GM21528 (cell line): Measurements from ENCODE around the gene ASB10.

Source experiments
- ATAC-seq: cut with Tn5 transposase; IDR thresholded peaks from one replicate; pipeline ENCODE4 v1.9.1; 2021; ENCODE audit warnings: mild to moderate bottlenecking, moderate library complexity; ENCODE audit not compliant: unreplicated experiment, low FRiP score

The ASB10 gene

GRCh38 chr7:151168003-151168786 lies 18.9 kb downstream of the ASB10 start:
- ATAC-seq: no peak

GRCh38 chr7:151167197-151167961 lies 19.7 kb downstream of the ASB10 start, which contains the start of gene GBX1:
GBX1 (minus strand) TSS chr7:151167694; CDS start chr7:151167548, 146 bp downstream.
- no peak for ATAC-seq

DNA sequence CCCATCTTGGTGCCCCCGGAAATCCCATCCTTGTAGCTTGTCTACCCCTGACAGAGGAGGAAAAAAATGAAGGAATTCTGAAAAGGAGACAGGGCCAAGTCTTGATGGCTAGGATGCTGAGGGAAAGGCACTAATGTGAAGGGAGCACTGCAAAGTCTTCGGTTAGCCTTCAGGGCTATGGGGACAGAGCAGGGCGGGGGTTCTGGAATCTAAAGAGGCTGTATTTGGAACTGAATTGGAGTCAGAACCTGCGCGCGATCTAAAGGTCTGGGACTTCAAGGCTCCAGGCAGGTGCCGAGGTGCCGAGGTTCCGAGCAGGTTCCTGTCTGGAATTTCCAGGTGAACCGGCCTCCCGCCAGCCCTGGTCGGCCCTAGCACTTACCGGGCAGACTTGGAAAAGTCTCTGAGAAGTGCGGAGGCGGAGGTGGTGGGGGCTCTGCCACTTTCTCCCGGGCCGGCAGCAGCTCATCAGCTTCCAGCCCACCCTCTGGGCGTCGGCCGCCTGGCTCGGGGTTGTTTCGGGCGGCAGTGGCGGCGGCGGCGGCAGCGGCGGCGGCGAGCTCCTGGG lies 20.3 kb downstream of the ASB10 start:
- no peak for ATAC-seq

DNA sequence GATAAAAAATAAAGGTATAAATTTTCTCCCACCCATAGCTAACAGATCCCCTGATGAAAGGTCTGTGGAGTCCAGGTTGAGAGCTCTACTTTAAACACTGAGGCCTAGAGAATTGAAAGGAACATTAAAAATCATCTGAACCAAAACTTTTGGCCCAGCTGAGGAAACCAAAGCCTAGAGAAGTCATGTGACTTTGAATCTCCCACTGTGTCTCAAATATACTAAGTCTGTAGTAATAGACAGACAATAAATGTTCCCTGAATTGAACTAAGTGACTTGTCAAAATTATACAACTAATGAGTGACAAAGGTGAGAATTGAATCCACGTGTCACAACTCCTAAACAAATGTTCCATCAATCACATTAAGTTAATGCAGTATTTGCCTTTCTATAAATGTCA lies 25.3 kb downstream of the ASB10 start:
- no peak for ATAC-seq

DNA sequence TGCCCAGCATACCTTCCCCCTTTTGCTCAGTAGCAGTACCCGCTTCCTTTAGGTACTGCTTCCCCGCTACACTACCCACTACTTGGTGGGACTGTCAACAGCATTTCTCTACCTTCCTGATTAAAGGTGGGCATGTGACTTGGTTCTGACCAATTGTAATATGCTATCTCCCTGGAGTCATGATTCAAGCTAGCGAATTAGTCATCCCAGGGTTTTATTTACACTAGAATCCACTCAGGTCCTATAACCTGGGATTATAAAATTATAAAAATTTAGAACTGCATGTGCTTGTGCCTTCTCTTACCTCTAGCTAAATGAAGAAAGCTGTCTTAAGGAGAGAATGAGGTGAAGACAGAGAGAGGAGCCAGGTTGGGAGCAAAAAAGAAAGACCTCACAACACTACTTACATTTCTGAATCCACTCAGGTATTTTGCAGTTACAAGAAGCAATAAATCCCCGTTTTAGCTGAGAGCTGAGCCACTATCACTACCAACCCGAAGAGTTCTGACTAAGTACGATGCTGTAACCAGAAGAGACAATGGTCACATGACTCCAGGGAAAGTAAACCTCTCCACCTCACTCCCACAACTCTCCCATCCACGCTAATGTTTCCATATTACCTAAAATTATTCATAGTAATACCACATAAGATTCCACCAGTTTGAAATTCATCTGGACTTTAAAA lies 29.3 kb downstream of the ASB10 start:
- ATAC-seq: no peak

DNA sequence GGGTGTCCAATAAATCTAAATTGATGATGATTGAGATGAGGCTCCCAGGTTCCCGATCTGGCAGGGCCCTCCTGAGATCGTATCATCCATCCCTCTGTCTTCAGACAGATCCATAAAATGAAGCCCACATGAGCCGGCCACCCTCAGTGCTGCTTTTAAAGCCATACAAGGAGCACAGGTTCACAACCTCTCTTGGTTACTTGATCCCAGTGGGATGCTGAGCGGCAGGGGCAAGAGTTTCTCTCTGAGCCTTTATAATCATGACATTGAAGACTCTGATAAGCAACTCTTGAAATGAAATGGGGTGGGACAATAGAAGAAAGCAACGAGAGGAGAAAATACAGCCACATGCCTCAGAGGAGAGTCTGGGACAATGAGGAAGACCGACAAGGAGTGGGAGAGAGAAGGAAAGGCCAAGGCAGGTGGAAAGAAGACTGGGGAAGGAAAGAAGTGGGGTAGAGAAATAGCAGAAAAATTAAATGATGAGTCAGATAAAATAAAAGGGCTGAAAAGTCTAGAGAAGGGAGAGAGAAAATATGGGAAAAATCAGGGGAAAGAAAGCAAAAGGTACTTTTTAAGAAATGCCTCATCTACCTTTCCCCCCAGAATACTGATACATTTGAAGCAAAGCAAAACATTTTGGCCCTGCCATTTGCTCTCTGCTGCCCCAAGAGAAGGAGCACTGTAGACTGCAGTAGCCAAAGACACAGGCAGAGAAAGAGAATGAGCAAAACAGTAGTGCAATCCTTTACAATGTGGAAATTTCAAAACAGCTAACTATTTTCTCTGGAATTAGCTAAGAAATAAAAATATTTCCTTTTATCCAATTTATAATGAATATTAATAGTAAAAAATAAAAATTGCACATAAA lies 34.2 kb downstream of the ASB10 start:
- ATAC-seq: no peak

DNA sequence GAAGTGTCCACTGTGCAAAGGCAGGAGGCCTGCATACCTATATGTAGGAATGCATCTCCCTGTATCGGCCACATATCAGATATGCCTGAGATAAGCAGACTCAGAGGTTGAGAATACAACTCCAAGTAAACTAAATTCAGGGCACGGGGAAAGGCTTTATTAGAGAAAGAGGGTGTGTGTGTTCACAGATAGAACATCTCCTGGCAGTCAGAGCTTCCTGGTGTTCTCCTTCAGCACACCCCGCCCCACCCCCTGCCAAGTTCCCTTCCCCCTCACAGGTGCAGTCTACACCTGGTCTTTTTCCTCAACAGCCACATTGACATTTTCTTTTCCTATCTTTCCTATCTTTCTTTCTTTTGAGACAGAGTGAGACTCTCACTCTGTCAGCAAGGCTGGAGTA lies 36.7 kb downstream of the ASB10 start:
- no peak for ATAC-seq

DNA sequence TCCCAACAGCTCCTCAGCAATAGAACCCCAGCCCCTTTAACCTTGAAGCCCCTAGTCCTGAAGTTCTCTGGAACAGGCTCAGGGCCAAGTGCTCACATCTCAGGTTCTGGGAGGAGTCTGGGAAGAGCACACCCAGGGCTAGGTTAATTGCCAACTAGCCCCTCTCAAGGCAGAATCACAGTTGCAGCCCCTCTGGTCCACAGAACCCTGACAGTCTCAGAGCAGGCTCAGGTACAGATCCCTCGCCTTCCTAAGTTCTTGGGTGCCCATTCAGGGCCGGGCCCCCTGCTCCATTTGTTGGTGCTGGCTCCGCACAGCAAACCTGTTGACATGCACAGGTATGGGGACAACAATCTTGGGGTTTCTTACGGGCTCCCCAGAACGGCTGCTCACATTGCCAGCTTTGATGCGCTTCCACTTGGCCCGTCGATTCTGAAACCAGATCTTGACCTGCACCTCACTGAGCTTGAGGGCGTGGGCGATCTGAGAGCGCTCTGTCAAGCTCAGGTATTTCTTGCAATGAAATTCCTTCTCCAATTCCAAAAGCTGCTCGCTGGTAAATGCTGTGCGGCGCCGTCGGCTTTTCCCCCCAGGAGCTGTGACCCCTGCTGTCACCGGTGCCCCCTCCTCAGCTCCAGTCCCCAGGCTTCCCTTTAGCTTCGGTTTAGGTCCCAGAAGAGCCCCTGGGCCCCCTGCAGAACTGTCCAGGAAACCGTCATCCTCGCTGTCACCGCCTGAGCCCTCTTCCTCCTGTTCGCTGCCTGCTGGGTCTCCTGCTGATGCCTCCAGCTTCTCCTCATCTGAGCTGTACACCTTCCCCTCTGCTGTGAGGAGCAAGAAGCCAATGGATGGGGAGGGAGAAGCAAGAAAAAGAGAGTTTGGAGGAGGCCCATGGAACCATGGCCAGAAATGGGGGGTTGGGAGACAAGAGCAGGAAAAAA lies 38.5 kb downstream of the ASB10 start:
- ATAC-seq: no peak

GRCh38 chr7:151146761-151147160 lies 40.3 kb downstream of the ASB10 start:
- no peak for ATAC-seq

DNA sequence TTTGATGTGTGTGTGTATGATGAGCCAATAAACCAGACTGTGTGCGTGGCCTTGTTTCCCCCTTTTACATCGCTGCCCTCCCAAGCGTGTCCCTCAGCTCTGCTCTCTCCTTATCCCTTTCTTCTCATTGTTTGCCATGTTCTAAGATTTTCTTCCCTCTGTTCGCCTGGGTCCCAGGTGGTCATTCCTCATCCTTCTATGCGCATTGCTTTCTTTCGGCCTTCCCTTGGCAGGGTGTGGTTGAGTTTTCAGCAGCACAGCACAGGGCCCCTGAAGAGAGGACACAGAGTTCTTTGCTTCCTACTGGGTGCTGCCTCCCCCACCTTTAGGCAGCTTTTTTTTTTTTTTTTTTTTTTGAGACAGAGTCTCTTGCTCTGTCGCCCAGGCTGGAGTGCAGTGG lies 42.7 kb downstream of the ASB10 start:
- ATAC-seq: no peak

GRCh38 chr7:151143261-151144015 lies 43.6 kb downstream of the ASB10 start:
- no peak for ATAC-seq

DNA sequence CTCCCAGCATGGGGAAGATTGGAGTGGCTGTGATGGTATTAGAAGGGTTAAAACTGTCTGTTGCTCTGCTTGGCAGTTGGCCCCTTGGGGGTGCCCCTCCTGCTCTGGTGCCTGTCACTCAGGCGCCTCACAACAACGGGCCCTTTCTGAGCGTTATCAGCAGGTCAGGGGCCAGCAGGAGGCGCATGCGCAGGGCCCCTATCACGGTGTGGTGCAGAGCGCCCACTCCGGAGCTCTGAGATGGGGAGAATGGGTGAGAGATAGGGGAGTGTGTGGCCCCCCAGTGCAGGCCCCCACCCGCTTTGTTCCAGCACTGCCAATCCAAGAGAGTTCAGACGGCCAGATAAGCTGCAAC lies 44.4 kb downstream of the ASB10 start:
- no peak for ATAC-seq

DNA sequence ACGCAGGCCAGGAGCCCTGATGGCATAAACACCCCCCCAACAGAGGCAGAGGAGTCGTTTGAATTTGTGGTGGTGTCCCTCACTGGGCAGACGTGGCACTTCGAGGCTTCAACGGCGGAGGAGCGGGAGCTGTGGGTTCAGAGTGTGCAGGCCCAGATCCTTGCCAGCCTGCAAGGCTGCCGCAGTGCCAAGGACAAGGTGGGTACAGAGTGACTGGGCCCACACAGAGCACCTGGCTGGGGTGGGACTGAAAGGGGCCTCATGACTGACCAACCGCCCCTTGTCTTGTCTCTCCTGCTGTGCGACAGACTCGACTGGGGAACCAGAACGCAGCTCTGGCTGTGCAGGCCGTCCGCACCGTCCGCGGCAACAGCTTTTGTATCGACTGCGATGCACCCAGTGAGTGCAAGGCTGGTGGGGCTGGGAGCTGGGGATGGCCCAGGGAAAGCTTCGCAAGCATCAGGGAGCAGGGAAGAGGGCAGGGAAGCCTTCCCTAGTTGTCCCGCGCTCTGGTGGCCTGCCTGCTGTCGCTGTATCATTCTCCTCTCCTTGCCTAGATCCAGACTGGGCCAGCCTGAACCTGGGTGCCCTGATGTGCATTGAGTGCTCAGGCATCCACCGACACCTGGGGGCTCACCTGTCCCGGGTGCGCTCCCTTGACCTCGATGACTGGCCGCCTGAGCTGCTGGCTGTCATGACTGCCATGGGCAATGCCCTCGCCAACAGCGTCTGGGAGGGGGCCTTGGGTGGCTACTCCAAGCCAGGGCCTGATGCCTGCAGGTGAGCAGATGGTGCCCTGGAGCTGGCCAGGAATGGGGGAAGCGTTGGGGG lies 45.0 kb downstream of the ASB10 start:
- ATAC-seq: no peak

GRCh38 chr7:151141311-151141854 lies 45.7 kb downstream of the ASB10 start:
- no peak for ATAC-seq

- ATAC-seq: no peak
Measured at GRCh38 chr7:151140826-151141225, 46.2 kb downstream of the ASB10 start.

DNA sequence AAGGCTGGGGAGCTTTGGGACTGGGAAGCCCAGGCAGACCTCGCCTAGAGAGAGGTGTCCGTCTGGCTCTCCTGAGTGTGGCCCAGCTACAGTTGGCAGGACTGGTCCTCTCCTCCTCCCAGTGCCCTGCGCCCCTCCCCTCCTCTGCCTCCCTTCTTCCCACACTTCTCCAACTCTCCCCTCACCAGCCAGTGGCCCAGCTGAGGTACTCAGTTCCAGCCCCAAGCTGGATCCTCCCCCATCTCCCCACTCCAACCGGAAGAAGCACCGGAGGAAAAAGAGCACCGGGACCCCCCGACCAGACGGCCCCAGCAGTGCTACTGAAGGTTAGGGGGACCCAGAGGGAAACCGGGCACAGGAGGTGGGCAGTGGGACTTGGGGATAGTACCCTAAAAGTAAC lies 47.3 kb downstream of the ASB10 start:
- no peak for ATAC-seq
